ENCODE measurements around the gene GAL3ST3.

- no peak for TF ChIP-seq CTCF (IDR thresholded peaks at IDR 0.05)
- TF ChIP-seq ZFX (IDR thresholded peaks at IDR 0.05; ENCODE audit: borderline replicate concordance), result no peak
These were observed 12.3 kb upstream of the GAL3ST3 start for GRCh38 chr11:66061268-66061667.
